Measurements from ENCODE around the gene SNAP23.
A peak's percentile ranks its signal among the peaks of the same experiment; 100 is the strongest.

The SNAP23 gene

DNA sequence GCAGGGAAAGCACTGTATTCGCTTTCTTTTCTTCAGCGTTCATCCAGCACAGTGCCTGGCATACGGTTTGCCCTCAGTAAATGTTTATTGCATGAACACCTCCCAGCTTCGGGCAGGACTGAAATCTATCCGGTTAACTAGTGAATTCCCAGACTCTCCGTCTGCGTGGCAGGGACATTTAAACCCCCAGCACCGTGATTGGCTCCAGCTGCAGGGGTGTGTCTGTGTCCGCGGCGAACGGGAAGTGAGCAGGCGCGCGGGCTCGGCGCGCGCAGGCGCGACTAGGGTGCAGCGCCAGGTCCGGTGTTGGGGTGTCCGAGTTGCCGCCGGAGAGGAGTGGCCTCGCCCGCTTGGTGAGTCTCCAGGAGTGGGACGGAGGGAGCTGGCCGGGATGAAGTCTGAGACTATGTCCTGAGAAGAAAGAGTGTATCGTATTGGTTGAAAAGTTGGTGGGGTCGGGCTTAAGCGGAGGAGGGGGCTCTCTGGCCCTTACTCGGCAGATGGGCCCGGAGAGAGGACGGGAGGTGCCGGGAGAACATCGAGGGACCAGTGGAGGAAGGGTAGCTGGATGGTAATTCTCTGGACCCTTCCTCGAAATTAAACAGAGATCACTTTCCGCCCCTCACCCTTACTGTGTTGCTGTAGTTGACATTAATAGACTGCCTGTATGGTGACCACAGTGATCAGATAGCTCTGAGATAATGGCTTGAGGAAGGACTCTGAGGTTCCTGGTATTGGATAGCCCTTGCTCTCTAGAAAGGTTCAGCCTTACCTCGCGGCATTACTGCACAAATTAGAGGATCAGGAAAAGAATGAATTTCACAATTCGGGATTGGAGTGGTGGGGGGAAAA is at the start of gene SNAP23:
TSS of gene SNAP23 (plus strand) at position 274 of the 852 bp plus-strand sequence. CDS start 16,213 bp downstream, outside the sequence.
- peak; percentile 91 to 93 for ATAC-seq

DNA sequence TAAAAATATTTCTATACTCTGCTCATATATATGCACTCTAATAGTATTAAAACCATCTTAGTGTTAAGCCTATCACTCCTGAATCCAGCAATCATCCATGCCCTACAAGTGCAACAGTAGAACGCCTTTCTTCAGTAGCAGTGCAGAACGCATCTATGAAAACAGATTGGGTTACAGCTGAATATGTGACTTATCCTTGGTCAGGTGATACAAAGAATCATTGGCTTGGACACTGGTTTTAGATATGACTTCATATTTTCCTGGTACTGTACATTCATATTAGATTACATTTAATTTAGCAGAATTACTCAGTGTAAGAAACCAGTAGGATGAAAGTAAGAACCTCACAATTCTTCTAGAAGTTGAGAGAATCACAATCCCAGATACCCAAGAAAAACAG is 47.8 kb upstream of the SNAP23 start:
- ATAC-seq = no peak

DNA sequence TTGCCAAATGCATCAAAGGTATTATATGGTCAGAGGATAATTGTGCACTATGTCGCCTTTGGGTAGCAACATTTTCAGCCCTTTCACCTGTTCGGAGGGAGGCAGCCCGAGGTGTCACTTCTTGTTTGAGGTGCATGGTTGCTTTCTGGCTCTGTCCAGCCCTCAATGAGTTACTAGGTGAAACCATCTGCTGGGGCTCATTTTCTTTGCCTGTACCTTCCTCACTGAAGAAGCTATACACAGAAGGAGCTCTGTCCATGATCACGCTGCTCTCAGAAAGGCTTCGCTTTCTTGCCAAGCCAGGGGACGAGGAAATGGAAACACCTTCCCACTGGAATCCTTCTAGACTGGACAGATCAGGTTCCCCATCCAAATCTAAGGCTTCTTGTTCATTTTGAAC is 47.2 kb upstream of the SNAP23 start:
- no peak for ATAC-seq

DNA sequence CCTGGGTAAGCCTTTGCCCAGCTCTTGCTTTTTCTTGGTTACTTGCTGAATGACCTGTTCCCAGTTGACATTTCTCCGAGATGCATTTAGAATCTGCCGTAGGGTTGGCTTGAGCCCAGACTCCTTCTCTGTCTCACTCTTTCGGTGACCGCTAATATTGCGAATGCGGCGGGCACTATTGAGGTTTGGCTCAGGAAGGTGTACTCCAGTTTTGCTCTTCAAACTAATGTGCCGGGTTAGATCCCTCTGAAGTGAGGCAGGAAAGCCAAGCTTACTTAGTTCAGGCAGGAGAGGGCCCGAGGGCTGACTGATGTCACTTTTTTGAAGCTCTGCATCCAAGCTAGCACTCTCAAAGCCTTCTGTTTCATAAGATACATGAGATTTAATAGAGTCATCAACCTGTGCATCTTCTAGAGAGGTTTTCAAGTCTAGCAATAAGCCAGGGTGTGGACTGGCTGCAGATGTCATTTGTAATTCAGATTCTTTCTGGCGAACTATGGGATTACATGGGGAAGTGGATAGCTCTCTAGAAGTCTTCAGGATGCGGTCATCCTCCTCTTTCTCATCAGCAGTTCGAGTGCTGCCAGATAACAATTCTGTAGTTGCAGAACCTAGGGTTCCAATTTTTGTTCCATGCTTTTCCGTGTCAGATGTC is 45.5 kb upstream of the SNAP23 start:
- ATAC-seq = no peak

DNA sequence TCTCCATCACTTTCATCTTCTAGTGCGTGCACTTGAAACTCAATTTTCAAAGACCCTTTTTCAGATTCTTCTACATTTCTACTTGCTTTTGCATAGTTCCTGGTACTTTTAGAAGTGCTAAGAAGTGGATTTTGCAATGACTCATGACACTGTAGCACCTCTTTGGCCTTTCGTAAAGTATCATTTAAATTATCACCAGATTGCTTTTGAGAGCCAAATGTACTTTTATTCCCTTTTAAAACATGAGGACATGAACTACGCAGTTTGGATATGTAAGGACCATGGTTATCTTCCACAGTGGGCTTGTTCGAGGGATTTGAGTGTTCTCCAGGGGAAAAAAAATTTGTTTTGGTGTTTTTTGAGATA is 45.0 kb upstream of the SNAP23 start:
- no peak for ATAC-seq

DNA sequence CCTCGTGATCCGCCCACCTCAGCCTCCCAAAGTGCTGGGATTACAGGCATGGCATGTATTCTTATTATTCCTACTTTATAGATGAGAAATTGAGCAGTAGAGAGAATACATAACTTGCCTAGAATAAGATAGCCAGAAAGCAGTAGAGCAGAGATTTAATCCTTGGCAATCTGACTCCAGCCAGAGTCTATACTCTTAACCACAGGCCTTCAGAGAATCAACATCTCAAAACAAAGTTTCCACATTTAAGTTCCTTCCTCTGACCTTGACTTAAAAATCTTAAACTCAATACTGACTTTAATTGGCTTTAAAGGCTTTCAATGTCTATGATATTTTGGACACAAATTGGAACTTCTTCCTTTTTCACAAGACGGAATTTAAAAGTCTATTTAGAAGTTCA is 41.6 kb upstream of the SNAP23 start:
- ATAC-seq = no peak

DNA sequence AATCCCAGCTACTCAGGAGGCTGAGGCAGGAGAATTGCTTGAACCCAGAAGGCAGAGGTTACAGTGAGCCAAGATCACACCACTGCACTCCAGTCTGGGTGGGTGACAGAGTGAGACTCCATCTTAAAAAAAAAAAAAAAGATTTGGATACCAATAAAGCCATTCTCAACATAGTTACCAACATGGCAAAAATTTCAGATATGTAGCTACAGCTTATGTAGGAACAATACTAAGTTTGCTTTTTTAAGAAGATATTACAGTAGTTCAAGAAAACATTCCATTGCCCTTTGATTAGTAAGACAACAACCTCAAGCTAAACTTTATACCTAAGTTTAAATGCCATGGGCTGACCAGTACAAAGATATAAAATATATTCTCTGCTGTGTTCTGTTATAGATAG is 38.9 kb upstream of the SNAP23 start:
- ATAC-seq = no peak

DNA sequence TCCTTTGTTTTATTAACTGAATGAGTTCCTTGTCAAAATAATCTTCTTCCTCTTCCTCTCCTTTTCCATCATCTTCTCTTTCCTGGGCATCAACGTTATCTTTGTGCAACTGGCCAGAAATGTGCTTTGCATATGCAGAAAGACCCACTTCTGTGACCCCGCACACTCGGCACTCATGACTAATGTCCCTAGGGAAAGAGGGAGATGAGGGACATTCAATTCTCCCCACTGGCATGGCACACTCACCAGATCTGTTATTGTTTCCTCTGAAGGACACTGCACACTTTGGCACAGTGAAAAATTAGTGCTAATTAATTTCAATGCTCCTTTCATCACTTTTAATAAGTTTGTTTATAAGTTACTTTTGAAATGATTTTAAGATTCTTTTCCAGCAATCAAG is 38.5 kb upstream of the SNAP23 start:
- ATAC-seq = no peak

DNA sequence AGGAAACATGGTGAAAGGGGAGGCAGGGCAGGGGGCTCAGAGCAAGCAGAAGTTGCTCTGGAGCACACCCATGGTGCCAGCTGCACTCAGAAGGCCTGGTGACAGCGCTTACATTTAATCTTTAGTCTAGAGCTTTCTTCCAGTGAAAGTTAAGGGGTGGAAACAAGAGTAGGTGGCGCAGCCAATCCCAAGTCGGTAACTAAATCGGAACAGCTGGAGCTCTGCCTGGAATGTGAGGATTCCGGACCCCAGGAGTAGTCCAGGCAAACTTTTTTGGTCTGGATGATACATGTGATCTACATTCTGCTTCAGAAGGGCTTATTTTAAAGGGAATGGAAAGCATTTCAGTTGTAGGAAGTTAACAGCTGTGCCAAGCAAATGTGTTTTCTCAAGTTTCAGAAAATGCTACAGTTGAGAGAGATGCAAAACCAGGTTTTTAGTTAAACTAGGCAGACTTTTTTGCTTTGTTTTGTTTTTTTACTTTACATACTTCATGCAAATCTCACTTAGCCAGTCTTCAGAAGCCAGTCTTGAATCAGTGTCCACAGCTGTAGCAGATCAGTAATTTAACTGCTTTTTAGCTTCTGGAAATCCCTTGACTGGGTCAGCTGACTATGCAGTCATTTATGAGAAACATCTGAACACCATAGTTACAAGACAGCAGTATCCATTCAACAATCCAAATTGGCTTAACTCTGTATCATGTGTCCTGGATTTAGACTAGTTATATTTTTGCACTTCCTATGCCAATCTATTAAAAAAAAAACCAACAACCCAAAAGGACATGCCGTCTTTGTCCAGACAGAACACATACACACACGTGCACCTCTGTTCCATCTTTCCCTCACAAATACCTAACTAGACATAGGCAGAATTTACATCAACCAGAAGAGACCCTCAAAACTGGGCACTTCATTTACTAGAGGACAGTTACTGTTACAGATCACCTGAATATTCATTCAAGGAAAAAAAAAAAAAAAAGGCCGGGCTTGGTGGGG is 37.7 kb upstream of the SNAP23 start:
- no peak for ATAC-seq

DNA sequence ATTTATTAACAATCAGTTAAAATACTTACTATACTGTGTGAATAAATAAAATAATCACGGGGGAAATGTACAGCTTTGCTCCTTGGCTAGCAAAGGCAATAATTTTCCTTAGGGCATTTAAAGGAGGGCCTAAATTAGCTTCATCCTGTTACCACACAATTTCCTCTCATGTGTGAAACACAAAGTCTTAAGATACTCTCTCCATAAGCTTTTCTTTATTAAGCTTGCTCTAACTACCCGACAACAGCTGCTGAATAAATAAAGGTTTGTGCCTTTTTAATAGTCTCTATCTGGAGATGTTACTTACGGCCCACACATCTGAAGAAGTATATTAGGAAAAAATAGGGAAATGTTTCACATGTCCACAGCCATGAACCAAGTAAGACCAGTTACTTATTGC is 34.2 kb upstream of the SNAP23 start:
- ATAC-seq = no peak

DNA sequence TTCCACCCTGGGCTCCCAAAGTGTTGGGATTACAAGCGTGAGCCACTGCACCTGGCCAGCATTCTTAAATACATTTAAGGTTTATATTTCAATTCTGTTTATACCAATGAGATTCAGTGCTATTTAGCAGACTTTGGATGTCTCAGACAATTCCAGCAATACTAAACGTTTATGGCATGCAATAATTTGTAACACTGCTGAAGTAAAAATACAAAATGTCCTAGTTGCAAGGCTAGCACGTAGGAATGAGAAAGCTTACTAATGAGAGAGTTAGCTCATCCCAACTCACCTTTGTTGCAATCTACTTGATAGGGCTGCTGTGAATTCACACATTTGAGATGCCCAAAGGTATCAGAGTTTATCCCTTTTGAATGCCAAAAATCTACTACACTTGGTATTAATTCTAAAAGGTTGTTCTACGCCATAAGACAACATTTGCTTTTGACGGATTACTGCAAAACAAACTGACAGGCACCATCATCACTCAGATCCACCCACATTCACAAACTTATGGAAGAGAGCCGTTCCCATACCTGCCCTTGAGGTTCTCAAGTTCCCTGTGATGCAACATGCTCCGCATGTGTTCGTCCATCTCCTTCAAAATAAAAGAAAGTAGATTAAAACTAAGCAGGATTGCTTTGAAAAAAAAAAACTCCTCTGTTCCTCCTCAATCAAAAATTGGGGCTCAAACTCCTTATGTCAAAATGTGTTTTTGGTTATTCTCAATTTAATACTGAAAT is 29.7 kb upstream of the SNAP23 start:
- no peak for ATAC-seq

DNA sequence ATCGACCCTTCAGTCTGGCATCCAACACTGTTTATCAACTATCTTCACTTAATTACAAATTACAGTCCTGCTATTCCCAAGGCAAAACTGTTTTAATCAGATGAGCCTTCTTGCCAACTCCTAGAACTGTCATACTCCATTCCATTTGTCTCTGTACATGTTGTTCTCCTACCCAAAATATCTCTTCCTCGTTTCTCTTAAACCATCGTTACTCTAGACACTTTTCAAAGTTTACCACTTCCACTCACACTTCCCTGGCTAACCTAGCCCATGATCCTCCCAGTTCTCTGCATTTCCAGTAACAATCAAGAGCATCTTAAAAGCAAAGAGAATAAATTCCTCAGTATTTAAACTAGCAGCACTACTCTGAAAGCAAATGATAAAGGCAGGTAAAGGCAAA is 24.4 kb upstream of the SNAP23 start:
- ATAC-seq = no peak

DNA sequence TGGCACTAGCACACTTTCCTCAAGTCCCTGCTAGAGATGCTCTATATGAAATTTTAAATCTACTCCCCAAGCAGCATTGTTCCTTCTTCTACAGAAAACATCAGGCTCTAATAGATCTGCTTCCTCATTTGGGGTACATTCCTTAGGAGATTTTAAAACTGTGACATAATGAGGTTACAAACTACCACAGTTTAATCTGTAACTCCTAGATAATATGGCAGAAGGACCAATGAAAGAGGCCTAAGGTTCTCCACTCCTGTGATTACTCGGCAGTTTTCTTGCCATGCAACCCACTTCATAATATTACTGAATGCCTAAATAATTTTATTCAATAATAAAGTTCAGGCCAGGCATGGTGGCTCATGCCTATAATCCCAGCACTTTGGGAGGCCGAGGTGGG is 20.6 kb upstream of the SNAP23 start:
- no peak for ATAC-seq

DNA sequence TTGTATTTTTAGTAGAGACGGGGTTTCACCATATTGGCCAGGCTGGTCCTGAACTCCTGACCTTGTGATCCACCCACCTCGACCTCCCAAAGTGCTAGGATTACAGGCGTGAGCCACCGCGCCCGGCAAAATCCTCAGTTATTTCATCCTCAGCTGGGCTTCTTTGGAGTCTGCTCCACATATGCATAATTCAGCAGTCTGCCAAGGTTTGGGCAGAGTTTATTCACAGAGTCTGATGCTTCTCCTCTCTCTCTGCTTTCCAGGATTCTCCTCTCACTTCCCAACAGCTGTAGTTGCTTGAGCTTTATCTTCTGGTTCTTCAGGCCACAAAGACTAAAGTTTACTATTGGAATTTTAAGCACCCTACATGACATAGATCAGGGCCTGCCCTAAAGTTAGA is 12.7 kb upstream of the SNAP23 start:
- no peak for ATAC-seq

DNA sequence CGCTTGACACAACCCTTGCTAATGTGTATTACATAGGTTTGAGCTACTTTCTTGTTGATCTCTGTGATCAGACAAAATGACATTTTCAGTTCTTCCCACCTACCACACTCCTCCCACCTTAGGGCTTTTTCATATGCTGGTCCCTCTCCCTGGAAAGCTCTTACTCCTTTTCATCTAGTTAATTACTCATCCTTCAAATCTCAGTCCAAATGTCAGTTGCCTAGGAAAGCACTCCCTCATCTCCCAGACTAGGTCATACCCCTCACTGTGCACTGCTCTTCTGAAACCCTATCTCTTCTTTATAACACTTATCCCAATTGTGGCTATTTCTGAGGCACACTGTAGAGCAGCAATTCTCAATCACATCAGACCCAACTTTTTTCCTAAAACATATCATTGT is 11.8 kb upstream of the SNAP23 start:
- no peak for ATAC-seq

DNA sequence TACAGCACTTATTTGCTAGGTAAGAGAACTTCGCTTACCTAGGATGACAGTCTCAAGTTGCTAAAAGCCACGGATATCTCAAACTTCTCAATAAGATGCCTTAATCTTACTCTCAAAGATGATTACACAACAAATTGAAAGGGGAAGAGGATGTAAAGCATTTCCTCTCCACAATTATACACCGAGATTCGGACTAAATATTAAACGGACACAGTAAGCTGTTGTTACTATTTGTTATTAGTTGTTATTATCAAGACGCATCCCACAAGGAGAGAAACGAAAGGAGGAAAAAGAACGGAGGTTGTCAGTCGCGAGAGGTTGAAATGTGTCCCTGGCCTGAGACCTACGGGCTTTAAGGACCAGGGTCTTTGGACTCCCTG is 5.2 kb upstream of the SNAP23 start:
- ATAC-seq = no peak

DNA sequence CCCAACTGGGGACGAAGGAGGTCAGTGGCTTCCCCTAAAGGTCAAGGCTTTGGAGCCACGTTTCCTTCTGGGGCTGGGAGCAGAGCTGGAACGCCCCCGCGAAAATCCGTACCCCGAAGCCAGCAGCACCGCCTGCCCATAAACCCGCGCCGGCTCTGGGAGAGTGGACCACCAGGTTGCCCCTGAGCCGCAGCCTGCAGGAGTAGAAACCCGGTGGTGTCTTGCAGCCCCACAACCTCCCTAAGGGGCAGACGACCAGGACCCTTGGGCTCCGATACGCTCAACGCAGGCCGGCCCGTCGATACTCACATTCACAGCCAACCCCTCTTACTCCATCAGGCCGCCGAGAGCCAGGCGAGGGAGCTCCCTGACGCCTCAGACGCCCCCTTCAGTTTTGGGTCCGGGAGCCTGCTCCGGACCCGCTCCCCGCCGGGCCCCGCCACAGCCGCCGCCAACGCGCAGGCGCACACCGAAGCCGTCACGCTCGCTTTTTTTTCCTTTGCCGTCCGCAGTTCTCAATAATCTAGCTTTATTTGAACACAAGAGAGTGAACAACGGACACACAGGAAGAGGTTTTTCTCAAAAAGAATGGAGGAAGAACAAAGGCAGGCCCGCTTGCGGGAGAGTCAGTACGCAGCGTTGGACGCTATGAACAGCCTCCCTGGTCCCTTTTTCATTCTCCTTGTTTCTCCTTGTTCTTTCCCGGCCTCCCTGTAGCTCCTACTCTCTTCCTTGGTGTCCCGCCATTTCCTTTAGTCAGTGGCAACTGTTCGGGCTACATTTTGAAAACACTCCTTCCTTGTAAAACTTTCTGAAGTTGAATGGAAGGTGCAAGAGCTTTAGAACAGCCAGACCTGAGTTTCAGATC is 4.5 kb upstream of the SNAP23 start, which contains the start of gene ZNF106:
TSS of gene ZNF106 (minus strand) at position 471 of the 868 bp plus-strand sequence. CDS start 18,852 bp downstream, outside the sequence.
- ATAC-seq = peak; percentile 51 to 60

DNA sequence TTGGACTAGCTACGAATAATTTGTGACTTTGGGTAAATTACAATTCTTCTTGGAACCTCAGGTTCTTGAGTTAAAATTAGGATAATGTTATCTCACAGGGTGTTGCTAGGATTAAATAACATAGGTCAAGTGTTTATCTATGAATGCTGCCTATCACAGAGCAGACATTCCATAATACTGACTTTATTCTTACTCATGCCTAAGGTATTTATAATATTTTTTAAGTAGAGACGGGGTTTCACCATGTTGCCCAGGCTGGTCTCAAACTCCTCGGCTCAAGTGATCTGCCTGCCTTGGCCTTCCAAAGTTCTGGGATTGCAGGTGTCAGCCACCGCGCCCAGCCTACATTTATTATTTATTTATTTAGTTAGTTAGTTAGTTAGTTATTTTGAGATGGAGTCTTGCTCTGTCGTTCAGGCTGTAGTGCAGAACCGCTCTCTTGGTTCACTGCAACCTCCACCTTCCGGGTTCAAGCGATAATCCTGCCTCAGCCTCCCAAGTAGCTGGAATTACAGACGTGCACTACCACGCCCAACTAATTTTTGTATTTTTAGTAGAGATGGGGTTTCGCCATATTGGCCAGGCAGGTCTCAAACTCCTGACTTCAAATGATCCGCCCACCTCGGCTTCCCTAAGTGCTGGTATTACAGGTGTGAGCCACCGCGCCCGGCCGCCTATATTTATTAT is 3.8 kb upstream of the SNAP23 start:
- ATAC-seq = no peak

DNA sequence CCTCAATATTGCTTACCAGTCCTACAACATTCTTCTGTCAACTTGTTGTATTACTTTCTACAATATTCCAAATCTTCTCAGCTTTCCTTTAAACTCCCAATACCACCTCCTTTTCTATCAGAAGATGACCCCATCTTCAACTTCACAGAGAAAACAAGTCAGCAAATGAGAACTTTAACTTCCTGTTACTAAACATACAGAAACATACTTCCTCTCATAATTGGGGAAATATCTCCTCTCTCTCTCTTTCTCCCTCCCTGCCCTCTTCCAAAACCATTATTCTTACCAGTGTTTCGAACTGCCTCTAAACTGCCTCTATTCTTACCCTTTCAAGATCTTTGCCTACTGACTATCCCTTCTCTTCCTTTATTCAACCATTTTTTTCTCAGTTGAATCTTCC is 1.8 kb upstream of the SNAP23 start:
- ATAC-seq = no peak

DNA sequence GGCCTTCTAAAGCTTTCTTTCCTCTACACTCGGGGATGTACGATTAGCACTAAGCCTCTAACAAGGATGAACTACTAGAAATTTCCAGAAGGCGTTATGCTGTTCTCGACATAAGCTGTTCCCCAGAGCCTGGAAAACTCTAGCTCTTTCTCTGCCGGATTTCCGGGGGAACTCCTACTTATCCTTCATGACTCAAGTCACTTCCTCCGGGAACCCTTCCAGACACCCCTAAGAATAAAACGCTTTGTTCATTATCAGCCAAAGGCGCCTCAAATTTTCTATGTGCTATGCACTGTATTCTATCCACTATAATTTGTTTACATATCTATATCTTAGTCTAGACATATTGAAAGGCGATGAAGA is 455 bp upstream of the SNAP23 start:
- ATAC-seq = no peak
